Upper lobe of right lung (tissue), 1 donor: Measurements from ENCODE around the gene GLTP. TPM values are rescaled to one million over a fixed set of nuclear protein-coding genes. Genes with fewer than 3 reads are reported as not detected.

Source experiments
- ATAC-seq: fragments of 200-7000 bp; cut with Tn5 transposase; one replicate; pipeline ENCODE4 v1.9.1; 2020; ENCODE audit warnings: mild to moderate bottlenecking, moderate library complexity
- DNase-seq: peaks from one replicate; pipeline ENCODE4 v3.0.0-alpha.2; 2020
- H3K27ac ChIP-seq: fragments of 200-600 bp; one replicate; pipeline ENCODE4 v1.8.0; 2022
- H3K27me3 ChIP-seq: fragments of 200-600 bp; one replicate; pipeline ENCODE4 v1.8.0; 2022; ENCODE audit warnings: mild to moderate bottlenecking
- H3K36me3 ChIP-seq: fragments of 200-600 bp; one replicate; pipeline ENCODE4 v1.8.0; 2022
- H3K4me1 ChIP-seq: fragments of 200-600 bp; one replicate; pipeline ENCODE4 v1.8.0; 2022
- H3K4me3 ChIP-seq: fragments of 200-600 bp; one replicate; pipeline ENCODE4 v1.8.0; 2022; ENCODE audit warnings: mild to moderate bottlenecking
- H3K9me3 ChIP-seq: fragments of 200-600 bp; one replicate; pipeline ENCODE4 v1.8.0; 2022
- intact Hi-C: fragments of 100-400 bp; cut with DNase I; formaldehyde crosslinking; loops from one replicate; pipeline ENCODE4 v1.11.0; 2022
- total RNA-seq: library from RNA; stranded (reverse); fragmentation: NEBNext Ultra II Directional; extraction: Animal tissue kit (Norgen Biotek cat#: 25700); gene quantifications from one replicate; pipeline ENCODE4 v1.2.1, GENCODE V29; 2021
- TF ChIP-seq, protein P1 (sequence below): fragments of 200-600 bp; IDR thresholded peaks from one replicate; pipeline ENCODE4 v1.8.0; 2022; ENCODE audit warnings: antibody characterized with exemption
- donor health status: DM: no; HTN: yes; CAD: no; lungs with severe emphysema.

Gene GLTP
- total RNA-seq, 1 donor from 2014 or later, result 44.0 TPM

DNA sequence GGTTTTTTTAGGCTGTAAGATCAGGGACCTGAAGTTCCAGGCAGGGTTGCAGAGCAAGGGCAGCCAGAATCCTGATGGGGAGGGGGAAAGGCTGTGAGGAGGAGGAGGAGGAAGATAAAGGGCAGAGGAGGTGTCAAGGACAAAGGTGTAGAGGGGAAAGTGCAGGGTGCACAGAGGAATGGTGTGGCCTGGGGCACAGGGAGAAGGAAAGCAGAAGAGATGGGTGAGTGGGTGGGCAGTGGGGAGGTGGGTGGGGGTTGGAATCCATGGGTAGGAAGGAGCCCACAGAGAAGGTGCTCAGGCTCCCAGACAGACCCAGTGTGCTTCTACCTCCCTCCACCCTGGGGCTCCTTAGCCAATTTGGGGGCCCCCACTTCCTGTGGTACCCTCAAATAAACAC lies 58.4 kb downstream of the GLTP start:
- Histone ChIP-seq H3K27ac (no peak overlapping the region), H3K36me3 (no peaks in the 10 kb centered on the region), H3K4me3 (no peak overlapping the region), H3K9me3 (no peaks in the 10 kb centered on the region), H3K27me3 (no peaks in the 10 kb centered on the region), H3K4me1 (no peaks in the 10 kb centered on the region)
- no peak for DNase-seq
- TF ChIP-seq, protein P1, sequence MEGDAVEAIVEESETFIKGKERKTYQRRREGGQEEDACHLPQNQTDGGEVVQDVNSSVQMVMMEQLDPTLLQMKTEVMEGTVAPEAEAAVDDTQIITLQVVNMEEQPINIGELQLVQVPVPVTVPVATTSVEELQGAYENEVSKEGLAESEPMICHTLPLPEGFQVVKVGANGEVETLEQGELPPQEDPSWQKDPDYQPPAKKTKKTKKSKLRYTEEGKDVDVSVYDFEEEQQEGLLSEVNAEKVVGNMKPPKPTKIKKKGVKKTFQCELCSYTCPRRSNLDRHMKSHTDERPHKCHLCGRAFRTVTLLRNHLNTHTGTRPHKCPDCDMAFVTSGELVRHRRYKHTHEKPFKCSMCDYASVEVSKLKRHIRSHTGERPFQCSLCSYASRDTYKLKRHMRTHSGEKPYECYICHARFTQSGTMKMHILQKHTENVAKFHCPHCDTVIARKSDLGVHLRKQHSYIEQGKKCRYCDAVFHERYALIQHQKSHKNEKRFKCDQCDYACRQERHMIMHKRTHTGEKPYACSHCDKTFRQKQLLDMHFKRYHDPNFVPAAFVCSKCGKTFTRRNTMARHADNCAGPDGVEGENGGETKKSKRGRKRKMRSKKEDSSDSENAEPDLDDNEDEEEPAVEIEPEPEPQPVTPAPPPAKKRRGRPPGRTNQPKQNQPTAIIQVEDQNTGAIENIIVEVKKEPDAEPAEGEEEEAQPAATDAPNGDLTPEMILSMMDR, result no peak
- intact Hi-C loops, result no loop called here
- ATAC-seq, result no peak

DNA sequence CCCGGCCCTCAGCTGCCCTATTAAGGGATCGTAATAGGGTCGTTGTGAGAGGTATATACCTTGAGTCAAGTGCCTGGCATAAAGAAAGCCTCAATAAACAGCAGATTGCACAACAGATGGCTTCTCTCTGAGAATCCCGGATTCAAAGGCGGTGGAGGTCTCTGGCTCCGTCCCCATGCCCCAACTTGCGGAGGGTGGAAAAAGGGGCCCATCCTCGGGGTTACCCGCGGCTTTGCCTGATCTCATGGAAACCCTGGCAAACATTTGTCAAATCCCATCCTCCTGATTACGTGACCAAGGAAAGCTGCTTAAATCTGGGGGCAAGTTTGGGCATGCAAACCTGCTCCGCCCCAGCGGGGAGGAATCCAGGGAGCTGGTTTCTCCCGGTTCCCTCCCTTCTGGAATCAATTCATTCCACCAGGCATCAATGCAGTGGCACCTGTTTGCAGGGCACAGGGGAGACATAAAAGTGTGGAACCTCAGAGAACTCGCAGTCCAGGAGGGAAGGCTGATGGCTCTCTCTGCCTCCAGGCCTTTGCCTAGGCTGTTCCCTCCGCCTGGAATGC lies 59.4 kb downstream of the GLTP start:
- ATAC-seq (no peak), DNase-seq (no peak)
- H3K36me3 ChIP-seq, result no peaks in the 10 kb centered on the region
- no peaks in the 10 kb centered on the region for H3K9me3 ChIP-seq
- H3K4me3 ChIP-seq, result no peak overlapping the region
- no peaks in the 10 kb centered on the region for H3K27me3 ChIP-seq
- no peaks in the 10 kb centered on the region for H3K4me1 ChIP-seq
- H3K27ac ChIP-seq, result no peak overlapping the region
- intact Hi-C loops, result no loop called here
- TF ChIP-seq, protein P1, result no peak

DNA sequence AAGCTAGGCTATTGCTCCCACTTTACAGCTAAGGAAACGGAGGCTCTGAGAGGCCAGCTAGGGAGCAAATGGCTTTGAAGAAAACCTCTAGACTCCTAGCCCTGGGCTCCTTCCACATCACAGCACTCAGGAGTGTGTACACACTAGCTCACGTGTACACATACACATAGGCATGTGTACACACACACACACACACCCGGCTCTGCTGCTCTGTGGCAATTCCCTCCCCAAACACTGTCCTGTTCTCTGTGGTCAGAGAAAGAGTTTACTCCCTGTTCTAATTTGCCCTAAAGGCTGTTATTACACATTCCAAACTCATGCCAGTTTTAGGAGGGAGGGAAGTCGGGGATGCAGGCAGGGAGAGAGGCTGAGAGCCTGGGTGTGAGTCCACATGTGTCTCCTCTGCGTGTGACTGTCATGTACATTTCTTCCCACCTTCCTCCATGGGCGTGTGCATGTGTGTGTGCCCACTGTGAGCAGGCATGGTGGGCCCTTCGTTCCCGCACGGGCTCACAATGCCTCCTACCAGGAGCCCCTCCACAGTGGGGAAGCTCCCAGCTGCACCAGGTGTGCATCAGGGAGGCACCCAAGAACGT lies 61.3 kb downstream of the GLTP start:
- Histone ChIP-seq H3K9me3 (no peaks in the 10 kb centered on the region), H3K4me3 (no peak overlapping the region), H3K36me3 (no peaks in the 10 kb centered on the region), H3K27ac (no peak overlapping the region), H3K27me3 (no peaks in the 10 kb centered on the region), H3K4me1 (no peaks in the 10 kb centered on the region)
- intact Hi-C loops, result no loop called here
- TF ChIP-seq, protein P1, result no peak
- DNase-seq, result no peak
- ATAC-seq, result peak; percentile 33

DNA sequence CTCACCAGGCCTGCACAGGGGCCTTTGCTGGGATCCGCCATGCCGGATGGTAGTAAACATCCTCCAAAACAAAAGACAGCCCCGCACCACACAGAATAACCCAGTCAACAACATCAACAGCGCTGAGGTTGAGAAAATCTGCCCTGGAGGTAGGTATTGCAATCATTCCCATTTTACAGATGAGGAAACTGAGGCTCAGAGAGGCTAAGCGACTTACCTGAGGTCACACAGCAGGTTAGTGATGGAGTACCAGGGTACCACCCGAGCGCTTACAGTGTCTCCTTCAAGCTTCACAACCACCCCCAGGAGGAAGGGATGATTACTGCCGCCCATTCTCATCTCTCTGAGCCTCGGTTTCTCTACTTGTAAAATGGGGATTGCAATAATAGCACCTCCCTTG lies 62.1 kb downstream of the GLTP start:
- Histone ChIP-seq H3K4me1 (no peaks in the 10 kb centered on the region), H3K27me3 (no peaks in the 10 kb centered on the region), H3K36me3 (no peaks in the 10 kb centered on the region), H3K9me3 (no peaks in the 10 kb centered on the region), H3K4me3 (no peak overlapping the region), H3K27ac (no peak overlapping the region)
- ATAC-seq (no peak), DNase-seq (no peak)
- intact Hi-C loops, result no loop called here
- TF ChIP-seq, protein P1, result no peak

DNA sequence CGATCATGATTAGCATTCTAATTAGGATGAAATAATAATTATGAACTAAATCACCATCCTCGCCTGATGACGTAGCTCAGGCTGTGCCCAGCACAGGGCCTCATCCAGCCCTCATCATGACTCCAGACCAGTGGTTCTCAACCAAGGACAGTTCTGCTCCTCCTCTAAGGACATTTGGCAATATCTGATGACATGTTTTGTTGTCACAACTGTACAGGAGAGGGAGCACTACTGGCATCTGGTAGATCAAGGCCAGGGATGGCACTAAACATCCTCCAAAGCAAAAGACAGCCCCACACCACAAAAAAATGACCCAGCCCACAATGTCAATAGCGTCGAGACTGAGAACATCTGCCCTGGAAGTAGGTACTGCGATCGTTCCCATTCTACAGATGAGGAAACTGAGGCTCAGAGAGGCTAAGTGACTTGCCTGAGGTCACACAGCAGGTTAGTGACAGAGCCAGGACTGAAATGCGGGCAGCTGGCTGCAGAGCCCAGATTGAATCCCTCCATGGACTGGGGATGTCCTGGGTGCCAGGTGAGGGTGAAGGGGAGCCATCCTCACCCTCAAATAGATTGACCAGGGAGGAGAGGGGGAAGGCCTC lies 62.6 kb downstream of the GLTP start:
- intact Hi-C loops, result no loop called here
- ATAC-seq (peak; percentile 37), DNase-seq (no peak)
- no peak overlapping the region for H3K4me3 ChIP-seq
- TF ChIP-seq, protein P1, result no peak
- no peaks in the 10 kb centered on the region for H3K27me3 ChIP-seq
- no peaks in the 10 kb centered on the region for H3K9me3 ChIP-seq
- H3K4me1 ChIP-seq, result no peaks in the 10 kb centered on the region
- no peak overlapping the region for H3K27ac ChIP-seq
- no peaks in the 10 kb centered on the region for H3K36me3 ChIP-seq
